GM23248 (cell line): ENCODE results near the gene ZDHHC11.
"Not testable (repeated sequence)": the region's sequence is repeated elsewhere in the genome, so short reads cannot be mapped to it uniquely, and the experiment has no call there.

ENCODE experiments used
- EZH2 ChIP-seq: fragments of 200-600 bp; sonication (generic); IDR thresholded peaks from 2 replicates; pipeline ENCODE4 v1.6.1; 2018; ENCODE audit warnings: antibody characterized with exemption, mild to moderate bottlenecking; ENCODE audit not compliant: insufficient read depth, poor library complexity, severe bottlenecking
- EZH2phosphoT487 ChIP-seq: fragments of 200-600 bp; sonication (generic); IDR thresholded peaks from 2 replicates; pipeline ENCODE4 v1.6.1; 2018; ENCODE audit warnings: antibody characterized with exemption, moderate library complexity, mild to moderate bottlenecking, low read depth; ENCODE audit not compliant: insufficient read depth

- not testable (repeated sequence) for TF ChIP-seq EZH2, EZH2phosphoT487
Observed at GRCh38 chr5:775595-775960, 75.2 kb downstream of the ZDHHC11 start.
